Stomach (tissue), 9 donors: ENCODE results near the gene CIAO3. TPM values are rescaled to one million over a fixed set of nuclear protein-coding genes. Genes with fewer than 3 reads are reported as not detected.

Experiments
- DNase-seq, 2 donors: peaks; one replicate each; pipeline versions ENCODE4 v3.0.0 to v3.0.0-alpha.2; 2013 to 2019
- H3K27ac ChIP-seq, 5 donors: fragments of 200-600 bp in 4 of 5; sonication (generic) in 4 of 5; one replicate each; pipeline ENCODE4 v1.5.1; 2013 to 2019; ENCODE audit warnings: mild to moderate bottlenecking in 1 of 5, moderate library complexity in 1 of 5
- H3K27me3 ChIP-seq, 3 donors: fragments of 200-600 bp; sonication (generic); one replicate each; pipeline ENCODE4 v1.5.1; 2017 to 2019; ENCODE audit warnings: mixed run types in 1 of 3
- H3K36me3 ChIP-seq, 4 donors: fragments of 200-600 bp; sonication (generic); 1 replicate in 3 of 4; 2 replicates in 1 of 4; pipeline ENCODE4 v1.5.1; 2016 to 2019
- H3K4me1 ChIP-seq, 4 donors: fragments of 200-600 bp; sonication (generic); one replicate each; pipeline ENCODE4 v1.5.1; 2016 to 2019
- H3K4me3 ChIP-seq, 4 donors: fragments of 200-600 bp; sonication (generic) in 3 of 4; one replicate each; pipeline ENCODE4 v1.5.1; 2016 to 2019; ENCODE audit warnings: mild to moderate bottlenecking in 1 of 4
- H3K9me3 ChIP-seq, 4 donors: fragments of 200-600 bp; sonication (generic); one replicate each; pipeline ENCODE4 v1.5.1; 2016 to 2019
- CTCF ChIP-seq, 7 experiments: fragments of 450-650 bp in 4 of 7; fragments of 200-600 bp in 3 of 7; sonication (generic) in 3 of 7; IDR thresholded peaks; one replicate each; pipeline ENCODE4 v1.5.1; 2016 to 2019; ENCODE audit warnings: antibody characterized with exemption in 7 of 7, control low read depth in 2 of 7, mild to moderate bottlenecking in 1 of 7
- EP300 ChIP-seq: sonication (generic); formaldehyde crosslinking; IDR thresholded peaks from one replicate; pipeline ENCODE4 v1.6.1; 2017; ENCODE audit warnings: antibody characterized with exemption
- POLR2A ChIP-seq, 4 donors: fragments of 450-650 bp; IDR thresholded peaks; one replicate each; pipeline ENCODE4 v1.6.1; 2016; ENCODE audit warnings: antibody characterized with exemption in 4 of 4, control low read depth in 2 of 4, mild to moderate bottlenecking in 1 of 4, moderate library complexity in 1 of 4
- POLR2AphosphoS5 ChIP-seq, 3 donors: sonication (generic); formaldehyde crosslinking; IDR thresholded peaks; one replicate each; pipeline ENCODE4 v1.6.1; 2016; ENCODE audit warnings: antibody characterized with exemption in 3 of 3
- WGBS, 5 donors: extraction: QIAGEN DNeasy Blood & Tissue Kit in 3 of 5; methylation state at CpG; one replicate each; pipeline versions ENCODE4 v1.1.5 to v1.1.7; 2013 to 2018; 5-methylcytosine and 5-hydroxymethylcytosine counted together
- intact Hi-C: fragments of 100-400 bp; cut with DNase I; formaldehyde crosslinking; loops from one replicate; pipeline ENCODE4 v1.15.1; 2023; ENCODE audit warnings: low total_unique reads
- polyA plus RNA-seq, 3 donors: library from polyadenylated mRNA; stranded (reverse); fragments of 200-250 nt; gene quantifications; one replicate each; pipeline ENCODE4 v1.2.3, GENCODE V29; 2013
- total RNA-seq, 5 donors: library from RNA; depleted of rRNA; stranded (reverse); fragments of >200 nt; gene quantifications; one replicate each; pipeline versions ENCODE4 v1.1.0 to v1.2.3, GENCODE V29; 2014 to 2016
- donor health status: healthy with polysubstance abuse.
- donor health status: Bipolar disorder and iron deficiency.
- donor health status: healthy.

CIAO3 gene
- total and polyA plus RNA-seq, 8 donors, result 22.8 to 145 (median 49.6) TPM

GRCh38 chr16:684961-685696 lies 55.7 kb downstream of the CIAO3 start:
- DNase-seq, result no peak
- TF ChIP-seq CTCF (IDR thresholded peaks at IDR 0.05), result no peak
- TF ChIP-seq POLR2A (IDR thresholded peaks at IDR 0.05), result no peak
- no peak for TF ChIP-seq POLR2AphosphoS5 (IDR thresholded peaks at IDR 0.05)
- no peak for TF ChIP-seq EP300
- peak overlapping the region; percentile 62 to 88 (median 78) for H3K4me3 ChIP-seq
- H3K4me1 ChIP-seq, result peaks cover 56 to 85% (median 77%) of the 10 kb centered on the region in 4 donors
- 92 to 96% (median 93%) methylated on average over 38 to 61 of the region's 61 CpGs for WGBS, 5 donors
- intact Hi-C loops, result no loop called here
- H3K9me3 ChIP-seq, result no peaks in the 10 kb centered on the region
- peaks cover 32 to 52% (median 41%) of the 10 kb centered on the region in 4 donors for H3K36me3 ChIP-seq
- H3K27ac ChIP-seq, result peak overlapping the region in 4 of 5 donors; percentile 77 to 90 (median 82)
- H3K27me3 ChIP-seq, result no peaks in the 10 kb centered on the region

GRCh38 chr16:684071-684794 lies 56.6 kb downstream of the CIAO3 start, which contains the start of gene JMJD8:
Gene JMJD8, minus strand, starts transcription at chr16:684334. Its CDS starts 15 bp downstream, at chr16:684319.
- Histone ChIP-seq H3K27me3 (no peaks in the 10 kb centered on the region), H3K36me3 (peaks cover 32 to 52% (median 41%) of the 10 kb centered on the region in 4 donors), H3K9me3 (no peaks in the 10 kb centered on the region), H3K4me1 (peaks cover 50 to 83% (median 73%) of the 10 kb centered on the region in 4 donors), H3K27ac (peak within 1 kb of the TSS; percentile 77 to 90 (median 87)), H3K4me3 (peak within 1 kb of the TSS; percentile 62 to 88 (median 78))
- TF ChIP-seq EP300, result no peak
- TF ChIP-seq CTCF (IDR thresholded peaks at IDR 0.05), result no peak
- peak; percentile 71 to 97 (median 73) for TF ChIP-seq POLR2AphosphoS5 (IDR thresholded peaks at IDR 0.05)
- no peak for TF ChIP-seq POLR2A (IDR thresholded peaks at IDR 0.05)
- WGBS, 5 donors, result 1 to 3% (median 2%) methylated on average over 37 to 91 of the region's 91 CpGs; no CpG with 5 or more reads in 1 of the 5 donors
- intact Hi-C loops, result no loop called here
- peak; percentile 98 to 99 for DNase-seq

GRCh38 chr16:683396-684070 lies 57.3 kb downstream of the CIAO3 start:
- intact Hi-C loops, result no loop called here
- no peak for TF ChIP-seq POLR2A (IDR thresholded peaks at IDR 0.05)
- TF ChIP-seq EP300, result no peak
- TF ChIP-seq CTCF (IDR thresholded peaks at IDR 0.05), result no peak
- peak in 1 of 3 donors; percentile 15 for TF ChIP-seq POLR2AphosphoS5 (IDR thresholded peaks at IDR 0.05)
- Histone ChIP-seq H3K27ac (peak overlapping the region; percentile 68 to 90 (median 78)), H3K36me3 (peaks cover 32 to 52% (median 41%) of the 10 kb centered on the region in 4 donors), H3K4me3 (peak overlapping the region; percentile 62 to 88 (median 78)), H3K4me1 (peaks cover 43 to 83% (median 72%) of the 10 kb centered on the region in 4 donors), H3K27me3 (no peaks in the 10 kb centered on the region), H3K9me3 (no peaks in the 10 kb centered on the region)
- no peak for DNase-seq
- WGBS, 5 donors, result 6 to 17% (median 11%) methylated on average over 23 to 57 of the region's 57 CpGs
